NB4 (cell line): ENCODE data around the gene ATXN1.

ENCODE experiments used
- DNase-seq: peaks from one replicate; pipeline ENCODE4 v3.0.0; 2010; ENCODE audit warnings: low read depth
- H3K4me3 ChIP-seq: one replicate; pipeline ENCODE4 v1.5.1; 2011; ENCODE audit warnings: mild to moderate bottlenecking, low read depth, low read length, moderate library complexity
- MYC ChIP-seq: IDR thresholded peaks from 2 replicates; pipeline ENCODE4 v1.6.1; 2011; ENCODE audit warnings: low read depth, low read length
- POLR2A ChIP-seq: IDR thresholded peaks from 2 replicates; pipeline ENCODE4 v1.6.1; 2011; ENCODE audit warnings: mild to moderate bottlenecking; ENCODE audit not compliant: insufficient read length; ENCODE audit errors: extremely low read depth
- TF ChIP-seq, protein P1 (sequence below): IDR thresholded peaks from 2 replicates; pipeline ENCODE4 v1.6.1; 2011; ENCODE audit warnings: low read depth, low read length
- TF ChIP-seq, protein P2 (sequence below): IDR thresholded peaks from one replicate; pipeline ENCODE4 v1.5.1; 2012; ENCODE audit warnings: low read depth, low read length

ATXN1 gene

GRCh38 chr6:16777794-16778193 is 16.5 kb upstream of the ATXN1 start:
- H3K4me3 ChIP-seq: no peak overlapping the region
- DNase-seq: no peak
- no peak for TF ChIP-seq POLR2A

DNA sequence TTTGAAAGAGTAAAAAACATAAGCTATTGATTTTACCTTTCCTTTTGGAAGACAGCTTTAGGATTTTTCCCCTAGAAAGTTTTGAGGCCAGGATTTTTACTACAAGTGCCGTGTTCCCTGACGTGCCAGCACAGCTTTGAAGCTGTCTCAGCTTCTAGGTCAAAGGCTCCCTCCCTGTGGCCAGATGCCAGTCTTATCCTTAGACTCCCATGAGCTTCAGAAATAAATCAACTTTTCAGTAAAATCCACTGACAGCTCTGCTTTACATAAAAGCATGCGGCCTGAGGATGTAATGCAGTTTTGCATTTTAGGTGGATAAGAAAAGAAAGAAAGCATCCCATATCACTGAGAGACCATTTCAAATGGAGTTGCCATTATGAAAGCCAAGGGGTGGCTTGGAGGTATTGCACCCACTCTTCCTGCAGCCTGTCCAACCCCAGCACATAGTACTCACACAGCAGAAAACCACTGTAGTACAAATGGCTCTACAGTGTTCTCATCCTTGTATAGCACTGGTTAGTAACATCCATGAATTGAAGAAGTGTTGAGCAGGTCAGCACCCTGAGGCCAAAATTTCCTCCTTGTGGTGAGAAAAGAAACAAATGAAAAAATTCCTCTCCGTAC is 15.2 kb upstream of the ATXN1 start:
- DNase-seq: no peak
- TF ChIP-seq, protein P1, sequence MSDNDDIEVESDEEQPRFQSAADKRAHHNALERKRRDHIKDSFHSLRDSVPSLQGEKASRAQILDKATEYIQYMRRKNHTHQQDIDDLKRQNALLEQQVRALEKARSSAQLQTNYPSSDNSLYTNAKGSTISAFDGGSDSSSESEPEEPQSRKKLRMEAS: no peak
- TF ChIP-seq, protein P2, sequence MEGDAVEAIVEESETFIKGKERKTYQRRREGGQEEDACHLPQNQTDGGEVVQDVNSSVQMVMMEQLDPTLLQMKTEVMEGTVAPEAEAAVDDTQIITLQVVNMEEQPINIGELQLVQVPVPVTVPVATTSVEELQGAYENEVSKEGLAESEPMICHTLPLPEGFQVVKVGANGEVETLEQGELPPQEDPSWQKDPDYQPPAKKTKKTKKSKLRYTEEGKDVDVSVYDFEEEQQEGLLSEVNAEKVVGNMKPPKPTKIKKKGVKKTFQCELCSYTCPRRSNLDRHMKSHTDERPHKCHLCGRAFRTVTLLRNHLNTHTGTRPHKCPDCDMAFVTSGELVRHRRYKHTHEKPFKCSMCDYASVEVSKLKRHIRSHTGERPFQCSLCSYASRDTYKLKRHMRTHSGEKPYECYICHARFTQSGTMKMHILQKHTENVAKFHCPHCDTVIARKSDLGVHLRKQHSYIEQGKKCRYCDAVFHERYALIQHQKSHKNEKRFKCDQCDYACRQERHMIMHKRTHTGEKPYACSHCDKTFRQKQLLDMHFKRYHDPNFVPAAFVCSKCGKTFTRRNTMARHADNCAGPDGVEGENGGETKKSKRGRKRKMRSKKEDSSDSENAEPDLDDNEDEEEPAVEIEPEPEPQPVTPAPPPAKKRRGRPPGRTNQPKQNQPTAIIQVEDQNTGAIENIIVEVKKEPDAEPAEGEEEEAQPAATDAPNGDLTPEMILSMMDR: no peak
- TF ChIP-seq POLR2A: no peak
- TF ChIP-seq MYC: no peak
- no peak overlapping the region for H3K4me3 ChIP-seq

DNA sequence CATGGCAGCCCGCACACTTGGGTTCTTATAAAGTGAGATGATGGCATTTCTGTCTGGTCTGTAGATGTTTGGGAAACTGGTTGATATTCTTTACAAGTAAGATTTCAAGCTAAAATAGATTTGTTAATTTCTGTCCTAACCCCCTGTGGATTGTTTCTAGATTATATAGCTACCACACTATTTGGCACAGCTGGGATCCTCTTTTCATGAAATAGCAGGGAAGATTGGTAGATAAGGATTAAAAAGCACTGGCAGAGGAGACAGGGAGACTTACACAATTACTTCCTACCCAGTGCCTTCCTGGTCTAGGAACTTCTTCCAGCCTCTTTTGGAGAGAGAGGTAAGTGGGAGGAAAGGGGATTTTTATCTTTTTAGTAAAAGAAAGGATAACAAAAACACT is 13.2 kb upstream of the ATXN1 start:
- no peak for TF ChIP-seq POLR2A
- DNase-seq: no peak

DNA sequence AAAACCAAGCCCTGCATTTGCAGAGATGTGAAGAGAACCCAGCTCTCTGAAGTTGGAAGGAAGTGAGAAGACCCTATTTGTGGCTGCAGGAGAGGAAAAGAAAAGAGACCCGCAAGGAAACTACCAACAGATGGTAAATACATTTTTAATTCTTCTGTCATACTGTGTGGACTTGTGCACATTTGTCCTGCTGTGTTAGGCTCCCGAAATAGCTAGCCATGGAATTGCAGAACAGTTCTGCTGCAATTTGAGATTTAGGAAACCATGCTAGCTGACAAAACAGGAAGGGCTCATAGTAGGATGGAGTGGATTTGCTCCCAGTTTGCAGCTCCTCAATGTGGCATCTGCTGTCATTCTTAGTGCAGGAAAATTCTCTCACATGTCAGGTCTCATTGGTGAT is 12.1 kb upstream of the ATXN1 start:
- TF ChIP-seq, protein P2: no peak
- no peak for TF ChIP-seq POLR2A
- TF ChIP-seq, protein P1: no peak
- no peak for TF ChIP-seq MYC
- DNase-seq: no peak
- no peak overlapping the region for H3K4me3 ChIP-seq

More for the DNA sequence above, 13.2 kb upstream of the ATXN1 start:
- no peak overlapping the region for H3K4me3 ChIP-seq

DNA sequence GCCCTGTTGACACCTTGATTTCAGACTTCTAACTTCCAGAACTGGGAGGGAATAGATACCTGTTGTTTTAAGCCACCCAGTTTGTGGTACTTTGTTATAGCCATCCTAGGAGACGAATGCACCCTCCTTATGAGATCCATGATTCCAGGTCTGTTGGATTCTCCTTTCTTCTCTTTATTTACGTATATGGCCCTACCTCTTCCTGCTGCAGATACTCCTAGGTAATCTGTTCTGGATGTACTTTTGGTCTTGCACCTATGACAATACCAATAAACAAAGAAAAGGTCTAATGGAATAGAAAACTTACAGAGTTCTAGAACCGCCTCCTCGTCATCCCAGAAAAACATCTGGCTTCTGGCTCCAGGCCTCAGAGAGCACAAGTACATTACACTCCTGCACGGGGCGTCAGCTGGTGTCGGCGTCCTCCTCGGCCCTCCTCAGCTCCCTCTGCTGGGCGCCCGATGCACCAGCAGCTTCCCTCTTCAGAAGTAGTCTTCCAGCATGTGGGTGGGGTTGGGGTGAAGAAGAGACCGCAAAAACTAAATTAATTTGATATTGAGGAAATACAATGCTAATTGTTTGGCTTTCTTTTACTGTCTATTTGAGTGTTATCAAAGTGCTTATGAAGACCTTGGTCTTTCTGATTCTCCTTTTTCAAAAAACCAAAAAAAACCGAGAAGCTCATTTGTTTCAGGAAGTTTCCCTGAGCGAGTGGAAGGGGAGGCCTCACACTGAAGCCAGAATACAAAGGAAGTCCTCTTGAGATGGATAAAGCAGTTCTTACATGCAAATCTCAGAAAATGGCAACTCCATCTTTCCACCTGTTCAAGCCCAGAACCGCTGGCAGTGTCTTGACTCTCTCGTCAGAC is 9.7 kb upstream of the ATXN1 start:
- TF ChIP-seq MYC (0 out of 2 replicates have a peak, but pooled peaks have one; percentile 38), POLR2A (no peak)
- TF ChIP-seq, protein P1: peak; percentile 58
- TF ChIP-seq, protein P2: peak; percentile 93
- DNase-seq: peak; percentile 89
- H3K4me3 ChIP-seq: no peak overlapping the region

GRCh38 chr6:16769986-16770376 is 8.7 kb upstream of the ATXN1 start:
- TF ChIP-seq, protein P1: no peak
- TF ChIP-seq MYC (no peak), POLR2A (no peak)
- TF ChIP-seq, protein P2: no peak
- H3K4me3 ChIP-seq: no peak overlapping the region
- no peak for DNase-seq
